HG03060 (cell line): Measurements from ENCODE around the gene PSRC1.

Experiments used
- ATAC-seq: cut with Tn5 transposase; IDR thresholded peaks from one replicate; pipeline ENCODE4 v1.9.1; 2021; ENCODE audit warnings: low read depth, moderate number of reproducible peaks; ENCODE audit not compliant: unreplicated experiment

Gene PSRC1

DNA sequence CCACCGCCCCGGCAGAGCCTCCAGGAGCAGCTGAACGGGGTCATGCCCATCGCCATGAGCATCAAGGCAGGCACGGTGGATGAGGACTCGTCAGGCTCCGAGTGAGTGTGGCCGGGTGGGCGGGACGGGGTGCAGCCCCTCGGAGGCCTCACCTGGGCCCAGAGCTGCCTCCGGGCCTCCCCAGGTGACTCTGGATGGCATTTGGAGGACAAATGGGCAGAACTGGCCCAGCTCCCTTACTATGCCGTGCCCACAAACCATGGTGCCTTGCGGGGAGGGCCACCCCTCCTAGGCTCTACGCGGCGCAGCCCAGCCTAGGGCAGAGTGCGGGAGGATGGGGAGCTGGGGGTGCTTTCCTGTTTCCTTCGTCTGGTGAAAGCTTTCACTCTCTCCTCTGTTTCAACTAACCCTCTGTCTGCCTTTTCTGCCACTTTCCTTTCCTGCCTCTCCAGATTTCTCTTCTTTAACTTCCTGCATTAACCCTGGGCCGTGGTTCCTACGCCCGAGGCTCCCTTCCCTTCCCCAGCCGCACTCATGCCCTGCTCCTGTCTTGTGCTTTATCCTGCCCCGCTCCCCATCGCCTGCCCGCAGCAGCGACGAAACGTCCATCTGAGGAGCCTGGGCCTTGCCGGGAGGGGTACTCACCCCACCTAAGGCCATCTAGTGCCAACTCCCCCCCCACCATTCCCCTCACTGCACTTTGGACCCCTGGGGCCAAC lies 9.2 kb downstream of the PSRC1 start:
- ATAC-seq: no peak

- no peak for ATAC-seq
Measured at GRCh38 chr1:109272831-109273547, 10.0 kb downstream of the PSRC1 start.

DNA sequence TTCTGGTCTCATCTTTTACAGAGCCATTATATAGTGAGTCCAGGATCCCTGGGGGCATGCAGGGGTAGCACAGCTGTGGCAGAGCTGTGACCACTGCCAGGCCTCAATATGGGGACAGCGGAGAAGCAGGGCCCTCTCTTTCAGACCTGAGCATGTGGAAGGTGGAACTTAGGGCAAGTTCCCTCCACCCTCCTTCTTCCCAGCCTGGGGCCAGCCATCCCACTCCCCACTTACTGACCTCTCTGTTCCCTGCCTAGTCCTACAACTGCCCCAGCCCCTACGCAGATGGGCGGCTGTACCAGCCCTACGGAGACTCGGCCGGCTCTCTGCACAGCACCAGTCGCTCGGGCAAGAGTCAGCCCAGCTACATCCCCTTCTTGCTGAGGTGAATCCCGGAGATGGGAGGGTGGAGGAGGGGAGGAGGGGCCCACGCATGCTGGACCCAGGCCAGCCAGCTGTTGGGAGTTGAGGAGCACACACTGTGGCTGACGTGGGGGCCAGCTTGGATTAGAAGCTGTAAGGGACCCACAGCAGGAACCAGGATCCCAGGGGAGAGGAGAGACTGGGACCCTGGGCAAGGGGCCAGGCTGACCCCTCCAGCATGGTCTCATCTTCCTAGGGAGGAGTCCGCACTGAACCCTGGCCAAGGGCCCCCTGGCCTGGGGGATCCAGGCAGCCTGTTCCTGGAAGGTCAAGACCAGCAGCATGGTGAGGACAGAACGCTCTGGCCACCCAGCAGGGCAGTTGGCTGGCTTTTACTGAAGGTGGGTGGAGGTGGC lies 10.7 kb downstream of the PSRC1 start:
- no peak for ATAC-seq

- ATAC-seq: no peak
Measured at GRCh38 chr1:109271458-109271857, 11.5 kb downstream of the PSRC1 start.

- no peak for ATAC-seq
Measured at GRCh38 chr1:109270623-109271317, 12.2 kb downstream of the PSRC1 start.

GRCh38 chr1:109269981-109270622 lies 12.8 kb downstream of the PSRC1 start:
- ATAC-seq: no peak

- no peak for ATAC-seq
Measured at GRCh38 chr1:109269212-109269980, 13.5 kb downstream of the PSRC1 start.

GRCh38 chr1:109268431-109269211 lies 14.3 kb downstream of the PSRC1 start:
- no peak for ATAC-seq

- no peak for ATAC-seq
Measured at GRCh38 chr1:109267743-109268300, 15.1 kb downstream of the PSRC1 start.

- no peak for ATAC-seq
Measured at GRCh38 chr1:109266965-109267364, 16.0 kb downstream of the PSRC1 start.

DNA sequence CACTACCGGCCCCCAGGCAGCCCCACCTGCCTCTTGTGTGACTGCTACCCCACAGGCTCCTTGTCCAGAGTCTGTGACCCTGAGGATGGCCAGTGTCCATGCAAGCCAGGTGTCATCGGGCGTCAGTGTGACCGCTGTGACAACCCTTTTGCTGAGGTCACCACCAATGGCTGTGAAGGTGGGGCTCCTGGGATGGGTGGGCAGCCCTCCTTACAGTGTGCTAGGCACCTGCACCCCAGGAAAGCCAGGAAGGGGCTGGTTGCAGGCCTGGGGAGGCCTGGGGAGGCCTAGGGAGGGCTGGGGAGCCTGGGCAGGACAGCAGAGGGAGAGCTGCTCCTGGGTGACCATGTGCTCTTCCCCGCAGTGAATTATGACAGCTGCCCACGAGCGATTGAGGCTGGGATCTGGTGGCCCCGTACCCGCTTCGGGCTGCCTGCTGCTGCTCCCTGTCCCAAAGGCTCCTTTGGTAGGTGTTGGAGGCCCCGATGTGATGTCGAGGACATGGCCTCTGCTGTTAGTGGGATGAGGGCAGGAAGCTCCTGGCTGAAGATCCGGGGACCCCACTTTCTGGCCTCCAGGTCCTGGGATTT lies 17.1 kb downstream of the PSRC1 start:
- ATAC-seq: no peak

DNA sequence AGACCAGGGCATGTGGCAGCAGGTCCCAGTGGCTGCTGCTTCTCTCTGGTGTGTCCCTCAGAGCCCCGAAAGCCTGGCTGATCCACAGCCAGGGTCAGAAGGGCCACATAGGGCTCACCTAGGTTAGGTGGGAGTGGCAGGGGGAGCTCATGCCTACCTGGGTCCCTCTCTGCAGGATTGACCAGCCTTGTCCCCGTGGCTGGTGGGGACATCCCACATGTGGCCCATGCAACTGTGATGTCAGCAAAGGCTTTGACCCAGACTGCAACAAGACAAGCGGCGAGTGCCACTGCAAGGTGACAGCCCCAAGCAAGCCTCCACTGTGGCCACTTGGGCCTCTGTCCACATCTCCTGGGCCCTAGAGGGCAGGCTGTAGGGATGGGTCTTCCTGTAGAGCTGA lies 17.9 kb downstream of the PSRC1 start:
- no peak for ATAC-seq

DNA sequence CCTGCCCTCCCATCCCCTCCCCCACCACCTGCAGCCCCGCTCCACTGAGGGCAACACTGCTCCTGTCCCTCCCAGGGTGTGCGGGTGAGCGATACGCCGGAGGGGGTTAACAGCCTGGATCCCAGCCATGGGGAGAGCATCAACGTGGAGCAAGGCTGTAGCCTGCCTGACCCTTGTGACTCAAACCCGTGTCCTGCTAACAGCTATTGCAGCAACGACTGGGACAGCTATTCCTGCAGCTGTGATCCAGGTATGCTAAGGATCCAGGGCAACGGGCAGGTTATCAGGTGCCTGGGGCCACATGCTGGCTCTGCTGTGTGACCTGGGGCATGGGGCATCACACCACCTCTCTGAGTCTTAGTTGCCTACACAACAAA lies 18.6 kb downstream of the PSRC1 start:
- ATAC-seq: no peak

- ATAC-seq: no peak
Measured at GRCh38 chr1:109263597-109264378, 19.2 kb downstream of the PSRC1 start.

DNA sequence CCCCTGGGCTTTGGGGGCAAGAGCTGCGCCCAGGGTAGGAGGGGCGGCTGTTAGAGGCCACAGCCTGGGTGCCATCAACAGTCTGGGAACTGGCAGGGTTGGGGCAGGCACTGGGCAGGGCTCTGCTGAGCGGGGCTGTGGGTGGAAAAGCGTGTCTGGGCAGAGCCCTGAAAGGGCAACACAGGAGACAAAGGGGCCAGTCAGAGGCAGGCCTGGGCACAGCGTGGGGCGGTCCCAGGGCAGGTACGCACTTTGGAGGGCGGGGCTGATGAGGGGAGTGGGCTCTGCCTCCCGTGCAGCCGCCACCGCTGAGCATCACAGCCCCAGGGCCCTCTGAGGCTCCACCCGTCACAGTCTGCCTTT lies 19.7 kb downstream of the PSRC1 start:
- ATAC-seq: no peak

DNA sequence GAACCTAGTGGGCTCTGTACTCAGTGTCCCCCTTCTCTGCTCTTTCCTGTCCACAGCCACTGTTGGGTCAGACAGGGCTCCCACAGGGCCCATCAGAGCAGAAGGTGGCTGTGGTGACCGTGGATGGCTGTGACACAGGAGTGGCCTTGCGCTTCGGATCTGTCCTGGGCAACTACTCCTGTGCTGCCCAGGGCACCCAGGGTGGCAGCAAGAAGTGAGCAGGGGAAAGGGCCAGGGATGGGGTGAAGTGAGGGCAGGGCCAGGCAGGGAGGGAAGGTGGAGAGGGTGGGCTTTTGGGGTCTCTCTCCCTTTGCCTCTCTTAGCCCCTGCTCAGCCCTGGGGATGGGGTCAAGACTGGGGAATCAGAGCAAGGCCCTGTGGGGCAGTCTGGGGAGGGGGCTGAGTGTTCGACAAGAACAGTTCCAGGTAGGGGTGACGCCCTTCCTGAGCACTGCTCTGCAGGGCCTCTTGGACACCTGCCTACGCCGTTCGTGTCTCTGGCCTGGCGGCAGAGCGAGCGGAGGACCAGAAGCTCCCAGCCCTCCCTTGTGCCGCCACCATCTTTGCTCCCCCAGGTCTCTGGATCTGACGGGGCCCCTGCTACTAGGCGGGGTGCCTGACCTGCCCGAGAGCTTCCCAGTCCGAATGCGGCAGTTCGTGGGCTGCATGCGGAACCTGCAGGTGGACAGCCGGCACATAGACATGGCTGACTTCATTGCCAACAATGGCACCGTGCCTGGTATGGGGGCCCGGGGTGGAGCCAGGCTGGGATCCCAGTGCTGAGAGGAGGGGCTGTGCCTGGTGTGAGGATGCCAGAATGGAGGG lies 20.5 kb downstream of the PSRC1 start:
- ATAC-seq: no peak

- no peak for ATAC-seq
Measured at GRCh38 chr1:109261578-109261977, 21.4 kb downstream of the PSRC1 start.
